K562 (cell line): ENCODE data around the gene CDYL2. TPM values are rescaled to one million over a fixed set of nuclear protein-coding genes. Genes with fewer than 3 reads are reported as not detected.
A peak's percentile ranks its signal among the peaks of the same experiment; 100 is the strongest.

Experiments used
- BACH1 ChIP-seq: fragments of 200-800 bp; sonication (Bioruptor generic); IDR thresholded peaks from 2 replicates; pipeline ENCODE4 v1.6.1; 2016; ENCODE audit warnings: missing genetic modification characterization, missing compliant biosample characterization
- BDP1 ChIP-seq: IDR thresholded peaks from 3 replicates; pipeline ENCODE4 v1.6.1; 2011; ENCODE audit not compliant: insufficient read length, insufficient read depth
- CBFB ChIP-seq: sonication (generic); formaldehyde crosslinking; IDR thresholded peaks from 2 replicates; pipeline ENCODE4 v1.4.0; 2020; ENCODE audit warnings: mild to moderate bottlenecking, missing genetic modification reagents
- CREB3L1 ChIP-seq: fragments of 450-650 bp; IDR thresholded peaks from 2 replicates; pipeline ENCODE4 v1.6.1; 2014; ENCODE audit warnings: low read depth, mild to moderate bottlenecking, moderate library complexity, borderline replicate concordance
- RFX5 ChIP-seq: IDR thresholded peaks from 2 replicates; pipeline ENCODE4 v1.6.1; 2011; ENCODE audit warnings: low read depth, mild to moderate bottlenecking, improper control_type of control experiment, low read length
- ZNF75A ChIP-seq: fragments of 450-650 bp; formaldehyde crosslinking; IDR thresholded peaks from 2 replicates; pipeline ENCODE4 v1.4.0; 2020; ENCODE audit warnings: mild to moderate bottlenecking
- polyA plus RNA-seq, 8 experiments: library from polyadenylated mRNA; depleted of rRNA in 4 of 8; stranded (reverse) in 5 of 8; unstranded in 3 of 8; fragments of >200 nt; fragmentation: Nextera tagmentation in 2 of 8; fragmentation: Illumina TruSeq in 1 of 8; extraction: Ambion mirVana in 2 of 8; extraction: Trizol in 1 of 8; gene quantifications; 2 replicates each; pipeline versions ENCODE4 v1.2.1 to v1.2.3, GENCODE V29; 2011 to 2014; ENCODE audit warnings: inconsistent platforms in 1 of 8, missing spikeins in 1 of 8
- total RNA-seq, 7 experiments: library from RNA; depleted of rRNA in 6 of 7; stranded (reverse); fragments of >200 nt in 6 of 7; fragmentation: Illumina TruSeq in 2 of 7; extraction: Trizol in 2 of 7; gene quantifications; 2 replicates each; pipeline versions ENCODE4 v1.2.1 to v1.2.3, GENCODE V29; 2011 to 2021; ENCODE audit warnings: low replicate concordance in 1 of 7
- TF ChIP-seq, protein P1 (sequence below): fragments of 200-800 bp; sonication (Bioruptor generic); IDR thresholded peaks from 2 replicates; pipeline ENCODE4 v1.6.1; 2017; ENCODE audit warnings: missing genetic modification characterization, missing compliant biosample characterization
- TF ChIP-seq, protein P2 (sequence below): IDR thresholded peaks from 2 replicates; pipeline ENCODE4 v1.6.1; 2016; ENCODE audit warnings: missing genetic modification characterization, missing compliant biosample characterization
- TF ChIP-seq, protein P3 (sequence below): fragments of 450-650 bp; formaldehyde crosslinking; IDR thresholded peaks from 2 replicates; pipeline ENCODE4 v1.4.0; 2020; ENCODE audit warnings: mild to moderate bottlenecking, moderate library complexity

CDYL2 gene
- total and polyA plus RNA-seq, 9 of the 15 experiments (the other 6 are each of a cell fraction or from before 2014, with no cell fraction given) = under 0.01 to 0.04 (median 0.01) TPM; not detected in 6

- TF ChIP-seq, protein P1, sequence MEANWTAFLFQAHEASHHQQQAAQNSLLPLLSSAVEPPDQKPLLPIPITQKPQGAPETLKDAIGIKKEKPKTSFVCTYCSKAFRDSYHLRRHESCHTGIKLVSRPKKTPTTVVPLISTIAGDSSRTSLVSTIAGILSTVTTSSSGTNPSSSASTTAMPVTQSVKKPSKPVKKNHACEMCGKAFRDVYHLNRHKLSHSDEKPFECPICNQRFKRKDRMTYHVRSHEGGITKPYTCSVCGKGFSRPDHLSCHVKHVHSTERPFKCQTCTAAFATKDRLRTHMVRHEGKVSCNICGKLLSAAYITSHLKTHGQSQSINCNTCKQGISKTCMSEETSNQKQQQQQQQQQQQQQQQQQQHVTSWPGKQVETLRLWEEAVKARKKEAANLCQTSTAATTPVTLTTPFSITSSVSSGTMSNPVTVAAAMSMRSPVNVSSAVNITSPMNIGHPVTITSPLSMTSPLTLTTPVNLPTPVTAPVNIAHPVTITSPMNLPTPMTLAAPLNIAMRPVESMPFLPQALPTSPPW (CRISPR knock-in tag) = no peak
- TF ChIP-seq CREB3L1 = no peak
- TF ChIP-seq RFX5 = no peak
- TF ChIP-seq CBFB (CRISPR knock-in tag) = no peak
- no peak for TF ChIP-seq ZNF75A
- TF ChIP-seq, protein P2, sequence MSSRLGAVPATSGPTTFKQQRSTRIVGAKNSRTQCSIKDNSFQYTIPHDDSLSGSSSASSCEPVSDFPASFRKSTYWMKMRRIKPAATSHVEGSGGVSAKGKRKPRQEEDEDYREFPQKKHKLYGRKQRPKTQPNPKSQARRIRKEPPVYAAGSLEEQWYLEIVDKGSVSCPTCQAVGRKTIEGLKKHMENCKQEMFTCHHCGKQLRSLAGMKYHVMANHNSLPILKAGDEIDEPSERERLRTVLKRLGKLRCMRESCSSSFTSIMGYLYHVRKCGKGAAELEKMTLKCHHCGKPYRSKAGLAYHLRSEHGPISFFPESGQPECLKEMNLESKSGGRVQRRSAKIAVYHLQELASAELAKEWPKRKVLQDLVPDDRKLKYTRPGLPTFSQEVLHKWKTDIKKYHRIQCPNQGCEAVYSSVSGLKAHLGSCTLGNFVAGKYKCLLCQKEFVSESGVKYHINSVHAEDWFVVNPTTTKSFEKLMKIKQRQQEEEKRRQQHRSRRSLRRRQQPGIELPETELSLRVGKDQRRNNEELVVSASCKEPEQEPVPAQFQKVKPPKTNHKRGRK (tag) = 0 out of 2 replicates have a peak, but pooled peaks have one; percentile 30
- TF ChIP-seq BDP1 = no peak
- no peak for TF ChIP-seq BACH1 (tag)
- TF ChIP-seq, protein P3, sequence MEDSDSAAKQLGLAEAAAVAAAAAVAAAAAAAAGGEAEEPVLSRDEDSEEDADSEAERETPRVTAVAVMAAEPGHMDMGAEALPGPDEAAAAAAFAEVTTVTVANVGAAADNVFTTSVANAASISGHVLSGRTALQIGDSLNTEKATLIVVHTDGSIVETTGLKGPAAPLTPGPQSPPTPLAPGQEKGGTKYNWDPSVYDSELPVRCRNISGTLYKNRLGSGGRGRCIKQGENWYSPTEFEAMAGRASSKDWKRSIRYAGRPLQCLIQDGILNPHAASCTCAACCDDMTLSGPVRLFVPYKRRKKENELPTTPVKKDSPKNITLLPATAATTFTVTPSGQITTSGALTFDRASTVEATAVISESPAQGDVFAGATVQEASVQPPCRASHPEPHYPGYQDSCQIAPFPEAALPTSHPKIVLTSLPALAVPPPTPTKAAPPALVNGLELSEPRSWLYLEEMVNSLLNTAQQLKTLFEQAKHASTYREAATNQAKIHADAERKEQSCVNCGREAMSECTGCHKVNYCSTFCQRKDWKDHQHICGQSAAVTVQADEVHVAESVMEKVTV (CRISPR knock-in tag) = no peak
Measured at GRCh38 chr16:80723981-80724380, 80.4 kb downstream of the CDYL2 start (continued).
